GM21825 (cell line): Measurements from ENCODE around the gene SLCO1C1.

ENCODE experiments used
- ATAC-seq: cut with Tn5 transposase; IDR thresholded peaks from one replicate; pipeline ENCODE4 v1.9.1; 2021; ENCODE audit warnings: mild to moderate bottlenecking, moderate library complexity; ENCODE audit not compliant: unreplicated experiment

The SLCO1C1 gene

DNA sequence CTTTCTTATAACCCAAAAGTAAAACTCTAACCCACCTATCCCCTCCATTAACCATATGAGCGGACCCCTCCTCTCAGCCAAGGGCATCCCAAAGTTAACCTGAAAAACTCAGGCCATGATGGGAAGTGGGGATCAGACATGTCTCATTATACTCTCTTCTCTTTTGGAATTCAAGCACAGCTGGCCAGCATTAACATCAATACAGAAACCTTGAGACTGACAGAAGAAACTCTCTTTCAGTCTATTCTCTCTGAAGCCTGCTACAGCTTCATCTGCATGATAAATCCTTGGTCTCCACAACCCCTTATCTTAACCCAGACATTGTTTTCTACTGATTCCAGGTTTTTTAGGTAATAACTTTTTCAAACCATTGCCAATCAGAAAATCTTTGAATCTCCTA, 97.8 kb downstream of the SLCO1C1 start:
- no peak for ATAC-seq

DNA sequence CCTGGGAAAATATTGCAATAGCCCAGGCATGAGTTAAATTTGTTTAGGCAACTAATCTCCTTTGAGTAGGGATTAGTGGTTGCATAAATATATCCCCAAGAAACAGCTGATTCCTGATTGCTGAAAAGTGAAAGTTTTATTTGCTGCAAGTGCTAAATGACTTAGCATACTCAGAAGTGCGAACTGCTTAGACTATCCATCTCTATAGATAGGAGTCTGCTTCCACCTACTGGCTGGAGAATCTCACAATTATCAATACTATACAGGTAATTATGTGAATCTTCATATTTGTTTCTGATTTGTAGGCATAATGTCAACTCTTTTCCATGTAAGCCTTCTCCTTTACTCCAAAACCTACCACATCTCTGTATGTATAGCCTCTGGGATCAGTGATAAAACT, 103.4 kb downstream of the SLCO1C1 start:
- no peak for ATAC-seq

DNA sequence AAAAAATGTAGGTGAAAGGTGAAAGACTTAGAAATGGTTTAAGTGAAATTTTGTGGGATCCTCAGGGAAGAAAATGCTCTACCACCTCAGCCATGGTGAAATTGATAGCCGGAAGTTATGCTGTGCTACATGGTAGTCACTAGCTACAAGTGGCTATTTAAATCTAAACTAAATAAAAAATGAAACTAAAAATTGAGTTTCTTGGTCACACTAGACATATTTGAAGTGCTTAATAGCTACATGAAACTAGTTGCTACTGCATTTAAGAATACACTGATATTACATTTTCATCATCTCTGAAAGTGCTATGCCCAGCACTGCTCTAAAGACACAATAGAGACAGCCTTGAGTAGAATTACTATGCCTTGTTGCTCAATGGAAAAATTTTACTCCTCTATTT, 105.0 kb downstream of the SLCO1C1 start:
- ATAC-seq: no peak

DNA sequence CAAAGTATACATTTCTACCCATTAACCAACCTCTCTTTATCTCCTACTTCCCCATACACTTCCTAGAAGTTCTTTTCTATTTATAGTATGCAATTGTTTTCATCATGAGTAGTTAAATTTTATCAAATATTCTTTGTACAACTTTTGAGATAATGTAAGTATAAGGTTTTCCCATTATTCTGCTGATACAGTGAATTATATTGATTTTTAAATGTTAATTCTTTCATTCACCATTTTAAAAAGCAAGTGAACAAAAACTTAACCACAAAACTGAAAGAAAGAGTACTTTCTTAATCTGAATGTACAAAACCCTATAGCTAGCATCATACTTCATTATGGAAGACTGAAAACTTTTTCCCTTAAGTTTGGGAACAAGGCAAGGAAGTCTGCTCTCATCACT, 105.9 kb downstream of the SLCO1C1 start:
- ATAC-seq: no peak
